ENCODE data around the gene TTF2.

TTF2 gene

DNA sequence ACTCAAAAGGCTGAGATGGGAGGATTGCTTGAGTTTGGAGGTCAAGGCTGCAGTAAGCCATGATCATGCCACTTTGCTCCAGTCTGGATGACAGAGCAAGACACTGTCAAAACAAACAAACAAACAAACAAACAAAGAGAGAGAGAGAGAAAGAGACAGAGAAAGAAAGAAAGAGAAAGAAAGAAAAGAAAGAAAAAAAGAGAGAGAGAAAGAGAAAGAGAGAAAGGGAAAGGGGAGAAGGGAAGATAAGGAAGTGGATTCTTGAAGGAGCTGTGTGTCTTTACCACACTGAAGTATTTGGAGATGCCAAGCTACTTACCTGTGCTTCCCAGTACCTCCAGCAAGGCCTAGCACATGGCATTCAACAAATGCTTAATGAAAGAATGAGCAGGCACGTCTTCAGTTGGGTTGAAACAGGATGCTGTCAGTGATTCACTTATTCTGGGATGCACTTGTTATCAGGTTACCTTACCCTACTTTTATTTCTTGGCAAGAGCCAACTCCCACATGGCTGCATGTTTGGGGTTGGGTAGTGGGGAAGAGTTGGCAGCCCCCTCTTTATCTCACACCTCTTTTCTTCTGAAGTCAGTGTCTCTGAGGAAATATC, 29.8 kb upstream of the TTF2 start:
- in situ Hi-C loops (cut with MboI; ENCODE audit: low pct_unique_long_range_greater_than_20kb, low sequenced_read_pairs, unreplicated experiment): no loop called here
- TF ChIP-seq, protein P1, sequence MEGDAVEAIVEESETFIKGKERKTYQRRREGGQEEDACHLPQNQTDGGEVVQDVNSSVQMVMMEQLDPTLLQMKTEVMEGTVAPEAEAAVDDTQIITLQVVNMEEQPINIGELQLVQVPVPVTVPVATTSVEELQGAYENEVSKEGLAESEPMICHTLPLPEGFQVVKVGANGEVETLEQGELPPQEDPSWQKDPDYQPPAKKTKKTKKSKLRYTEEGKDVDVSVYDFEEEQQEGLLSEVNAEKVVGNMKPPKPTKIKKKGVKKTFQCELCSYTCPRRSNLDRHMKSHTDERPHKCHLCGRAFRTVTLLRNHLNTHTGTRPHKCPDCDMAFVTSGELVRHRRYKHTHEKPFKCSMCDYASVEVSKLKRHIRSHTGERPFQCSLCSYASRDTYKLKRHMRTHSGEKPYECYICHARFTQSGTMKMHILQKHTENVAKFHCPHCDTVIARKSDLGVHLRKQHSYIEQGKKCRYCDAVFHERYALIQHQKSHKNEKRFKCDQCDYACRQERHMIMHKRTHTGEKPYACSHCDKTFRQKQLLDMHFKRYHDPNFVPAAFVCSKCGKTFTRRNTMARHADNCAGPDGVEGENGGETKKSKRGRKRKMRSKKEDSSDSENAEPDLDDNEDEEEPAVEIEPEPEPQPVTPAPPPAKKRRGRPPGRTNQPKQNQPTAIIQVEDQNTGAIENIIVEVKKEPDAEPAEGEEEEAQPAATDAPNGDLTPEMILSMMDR (IDR thresholded peaks at IDR 0.05; ENCODE audit: extremely low read depth, insufficient read depth, missing control alignments): no peak
- DNase-seq (ENCODE audit: low spot score): no peak

DNA sequence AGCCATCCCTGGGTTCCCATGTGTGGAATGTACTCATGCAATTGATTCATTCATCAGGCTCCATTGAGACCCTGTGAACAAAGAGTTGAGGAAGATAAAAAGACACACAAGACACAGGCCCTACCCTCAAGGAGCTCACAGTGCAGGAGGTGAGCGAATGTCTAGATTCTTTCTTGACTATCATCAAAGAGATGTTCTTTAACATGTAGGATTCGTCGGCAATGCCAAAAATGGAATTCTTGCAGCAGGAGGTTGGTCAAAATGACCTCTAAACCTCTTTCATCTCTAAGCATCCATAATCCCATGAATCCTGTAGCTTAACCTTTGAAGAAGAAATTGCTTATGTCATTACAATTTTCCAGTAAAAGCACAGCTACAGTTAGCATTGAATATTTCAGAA, 27.9 kb upstream of the TTF2 start:
- TF ChIP-seq, protein P1 (IDR thresholded peaks at IDR 0.05; ENCODE audit: extremely low read depth, insufficient read depth, missing control alignments): no peak
- in situ Hi-C loops (cut with MboI; ENCODE audit: low pct_unique_long_range_greater_than_20kb, low sequenced_read_pairs, unreplicated experiment): no loop called here
- DNase-seq (ENCODE audit: low spot score): no peak

DNA sequence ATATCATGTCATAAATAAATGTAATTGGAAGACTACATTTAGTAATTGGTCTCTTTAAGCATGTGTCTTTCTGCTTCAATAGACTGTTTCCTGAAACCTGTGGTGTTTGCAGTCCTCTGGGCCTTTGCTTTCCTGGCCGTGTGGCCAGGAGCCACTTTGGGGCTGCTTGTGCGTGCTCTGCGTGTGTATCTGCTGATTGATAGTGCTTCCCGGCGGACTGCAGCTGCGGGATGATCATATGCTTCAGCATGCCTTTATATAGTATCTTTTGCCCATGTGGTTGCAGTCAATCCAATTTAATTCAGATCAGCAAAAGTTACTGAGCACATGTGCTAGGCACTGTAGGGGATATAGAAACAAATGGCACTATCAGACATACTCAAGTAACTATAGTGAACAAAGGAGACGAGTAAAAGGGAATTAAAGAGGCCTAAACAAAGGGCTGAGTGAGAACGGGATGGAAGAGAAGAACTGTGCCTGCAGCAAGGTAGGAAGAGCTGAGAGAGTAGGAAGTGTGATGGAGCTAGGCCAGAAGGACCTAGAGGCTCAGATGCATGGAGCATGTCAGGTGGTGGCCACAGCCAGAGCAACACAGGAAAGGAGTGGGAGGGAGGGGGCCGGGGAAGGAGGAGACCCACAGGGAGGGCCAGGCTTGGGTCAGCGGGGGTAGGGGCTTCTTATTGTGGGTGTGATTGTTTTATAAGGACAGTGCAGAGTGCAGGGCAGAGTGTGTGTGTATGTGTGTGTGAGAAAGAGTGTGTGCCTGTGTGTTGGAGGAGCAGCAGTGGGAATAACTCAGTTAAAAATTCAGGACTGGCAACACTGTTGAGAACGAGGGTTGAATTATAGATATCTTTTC, 27.2 kb upstream of the TTF2 start:
- DNase-seq (ENCODE audit: low spot score): no peak
- in situ Hi-C loops (cut with MboI; ENCODE audit: low pct_unique_long_range_greater_than_20kb, low sequenced_read_pairs, unreplicated experiment): no loop called here
- TF ChIP-seq, protein P1 (IDR thresholded peaks at IDR 0.05; ENCODE audit: extremely low read depth, insufficient read depth, missing control alignments): no peak

DNA sequence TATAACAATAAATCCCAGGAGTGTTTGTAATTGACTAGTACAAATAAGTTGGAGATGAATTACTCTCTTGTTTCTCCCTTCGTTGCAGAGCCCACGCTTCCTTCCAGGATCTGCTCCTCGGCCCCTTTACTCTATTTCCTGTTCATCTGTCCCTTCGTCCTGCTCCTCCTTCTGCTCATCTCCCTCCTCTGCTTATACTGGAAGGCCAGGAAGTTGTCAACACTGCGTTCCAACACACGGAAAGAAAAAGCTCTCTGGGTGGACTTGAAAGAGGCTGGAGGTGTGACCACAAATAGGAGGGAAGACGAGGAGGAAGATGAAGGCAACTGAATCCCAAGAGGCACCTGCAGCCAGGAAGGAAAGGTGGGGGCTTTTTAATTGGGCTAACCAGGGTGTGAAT, 26.4 kb upstream of the TTF2 start:
- in situ Hi-C loops (cut with MboI; ENCODE audit: low pct_unique_long_range_greater_than_20kb, low sequenced_read_pairs, unreplicated experiment): no loop called here
- no peak for DNase-seq (ENCODE audit: low spot score)
- TF ChIP-seq, protein P1 (IDR thresholded peaks at IDR 0.05; ENCODE audit: extremely low read depth, insufficient read depth, missing control alignments): no peak

DNA sequence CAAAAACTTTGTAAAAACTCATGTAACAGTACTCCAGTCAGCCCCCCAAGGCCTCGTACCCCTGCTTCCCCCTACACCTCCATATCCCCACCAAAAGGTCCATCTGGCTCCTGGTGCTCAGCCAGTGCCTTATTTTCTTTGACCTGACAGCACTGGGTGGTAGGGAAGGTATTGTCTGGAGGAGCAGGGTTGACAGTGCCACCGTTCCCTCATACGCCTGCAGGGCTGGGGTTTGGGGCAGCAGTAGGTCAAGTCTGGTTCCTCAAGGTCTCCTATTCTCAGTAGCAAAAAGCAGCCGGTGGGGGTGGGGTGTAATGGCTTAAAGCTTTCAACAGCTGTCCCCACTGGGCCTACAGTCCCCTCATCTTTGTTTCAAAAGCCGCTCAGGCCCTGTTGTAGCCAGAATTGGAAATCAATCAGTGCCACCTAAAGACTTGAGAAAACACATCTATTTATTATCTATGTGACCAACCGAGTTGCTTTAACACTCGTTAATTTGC, 25.3 kb upstream of the TTF2 start:
- DNase-seq (ENCODE audit: low spot score): no peak
- in situ Hi-C loops (cut with MboI; ENCODE audit: low pct_unique_long_range_greater_than_20kb, low sequenced_read_pairs, unreplicated experiment): no loop called here
- TF ChIP-seq, protein P1 (IDR thresholded peaks at IDR 0.05; ENCODE audit: extremely low read depth, insufficient read depth, missing control alignments): no peak

DNA sequence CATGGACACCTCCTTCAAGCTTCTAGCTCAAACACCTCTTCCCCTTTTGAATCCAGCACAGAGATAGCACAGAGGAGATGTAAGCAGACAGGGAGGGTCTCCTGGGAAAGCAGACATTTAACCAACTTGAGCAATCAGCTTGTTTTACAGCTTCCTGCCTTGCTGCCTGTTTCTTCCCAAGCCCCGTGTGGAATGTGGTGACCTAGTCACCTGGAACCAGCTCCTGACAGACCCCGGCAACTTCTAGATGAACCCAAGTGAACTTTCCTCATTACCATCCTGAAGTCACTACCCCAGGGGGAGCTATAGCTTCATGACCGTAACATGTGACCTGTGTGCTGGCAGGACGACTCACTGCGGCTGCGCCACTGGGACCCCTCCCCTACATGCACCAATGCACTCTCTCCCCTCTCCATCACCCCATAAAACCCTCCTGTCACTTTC, 24.1 kb upstream of the TTF2 start:
- no peak for DNase-seq (ENCODE audit: low spot score)
- in situ Hi-C loops (cut with MboI; ENCODE audit: low pct_unique_long_range_greater_than_20kb, low sequenced_read_pairs, unreplicated experiment): no loop called here
- TF ChIP-seq, protein P1 (IDR thresholded peaks at IDR 0.05; ENCODE audit: extremely low read depth, insufficient read depth, missing control alignments): no peak
